Choroid plexus epithelial cell (primary cell): Measurements from ENCODE around the gene OLFML2A.

Source experiments
- DNase-seq: peaks from one replicate; pipeline ENCODE4 v3.0.0-alpha.2; 2010; ENCODE audit warnings: low read depth
- H3K4me3 ChIP-seq: 2 replicates; pipeline ENCODE4 v1.5.1; 2011; ENCODE audit warnings: low read depth, mild to moderate bottlenecking, control low read depth, low read length, moderate library complexity
- TF ChIP-seq, protein P1 (sequence below): conservative IDR thresholded peaks from 2 replicates; pipeline ENCODE4 v1.5.1; 2011; ENCODE audit warnings: low read depth, mild to moderate bottlenecking, control low read depth, inconsistent platforms, low read length, moderate library complexity

The OLFML2A gene

GRCh38 chr9:124813501-124814163 lies 36.7 kb downstream of the OLFML2A start:
- H3K4me3 ChIP-seq: no peak overlapping the region
- TF ChIP-seq, protein P1, sequence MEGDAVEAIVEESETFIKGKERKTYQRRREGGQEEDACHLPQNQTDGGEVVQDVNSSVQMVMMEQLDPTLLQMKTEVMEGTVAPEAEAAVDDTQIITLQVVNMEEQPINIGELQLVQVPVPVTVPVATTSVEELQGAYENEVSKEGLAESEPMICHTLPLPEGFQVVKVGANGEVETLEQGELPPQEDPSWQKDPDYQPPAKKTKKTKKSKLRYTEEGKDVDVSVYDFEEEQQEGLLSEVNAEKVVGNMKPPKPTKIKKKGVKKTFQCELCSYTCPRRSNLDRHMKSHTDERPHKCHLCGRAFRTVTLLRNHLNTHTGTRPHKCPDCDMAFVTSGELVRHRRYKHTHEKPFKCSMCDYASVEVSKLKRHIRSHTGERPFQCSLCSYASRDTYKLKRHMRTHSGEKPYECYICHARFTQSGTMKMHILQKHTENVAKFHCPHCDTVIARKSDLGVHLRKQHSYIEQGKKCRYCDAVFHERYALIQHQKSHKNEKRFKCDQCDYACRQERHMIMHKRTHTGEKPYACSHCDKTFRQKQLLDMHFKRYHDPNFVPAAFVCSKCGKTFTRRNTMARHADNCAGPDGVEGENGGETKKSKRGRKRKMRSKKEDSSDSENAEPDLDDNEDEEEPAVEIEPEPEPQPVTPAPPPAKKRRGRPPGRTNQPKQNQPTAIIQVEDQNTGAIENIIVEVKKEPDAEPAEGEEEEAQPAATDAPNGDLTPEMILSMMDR: no peak
- peak; percentile 40 for DNase-seq

DNA sequence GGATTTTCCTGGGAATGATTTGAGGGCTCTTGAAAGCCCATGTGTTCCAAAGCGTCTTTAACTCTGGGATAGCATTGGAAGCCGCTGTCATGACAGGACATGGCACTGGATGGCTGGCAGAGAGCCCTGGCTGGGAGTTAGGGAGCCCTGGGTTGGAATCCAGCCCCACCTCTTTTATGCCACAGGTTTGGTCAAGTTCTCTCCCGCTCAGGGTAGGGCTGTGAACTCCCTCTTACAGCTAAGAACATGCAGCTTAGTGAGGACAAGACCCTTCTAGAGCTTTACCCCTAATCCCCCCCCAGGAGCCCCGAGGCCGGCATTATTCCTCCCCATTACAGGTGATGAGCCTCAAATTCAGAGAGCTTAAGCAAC lies 37.2 kb downstream of the OLFML2A start:
- no peak overlapping the region for H3K4me3 ChIP-seq
- no peak for DNase-seq
- TF ChIP-seq, protein P1: no peak

- TF ChIP-seq, protein P1: no peak
- no peak overlapping the region for H3K4me3 ChIP-seq
- DNase-seq: no peak
Measured at GRCh38 chr9:124815601-124816000, 38.7 kb downstream of the OLFML2A start.

- DNase-seq: no peak
- H3K4me3 ChIP-seq: no peak overlapping the region
- TF ChIP-seq, protein P1: no peak
Measured at GRCh38 chr9:124818431-124819281, 41.7 kb downstream of the OLFML2A start.

- H3K4me3 ChIP-seq: no peak overlapping the region
- no peak for DNase-seq
- TF ChIP-seq, protein P1: no peak
Measured at GRCh38 chr9:124820698-124821623, 44.0 kb downstream of the OLFML2A start.

- no peak overlapping the region for H3K4me3 ChIP-seq
- TF ChIP-seq, protein P1: no peak
- DNase-seq: no peak
Measured at GRCh38 chr9:124828489-124829333, 51.8 kb downstream of the OLFML2A start.
